Right kidney (tissue), 1 donor: ENCODE results near the gene CTCFL.
"Not testable (repeated sequence)": the region's sequence is repeated elsewhere in the genome, so short reads cannot be mapped to it uniquely, and the experiment has no call there.

Source experiments
- DNase-seq: peaks from one replicate; pipeline ENCODE4 v3.0.0-alpha.2; 2016

CTCFL gene

GRCh38 chr20:57508831-57509230, 16.1 kb downstream of the CTCFL start:
- no peak for DNase-seq

GRCh38 chr20:57508381-57508780, 16.6 kb downstream of the CTCFL start:
- DNase-seq = no peak

- DNase-seq = no peak
These were observed 17.5 kb downstream of the CTCFL start for GRCh38 chr20:57507477-57507876.

GRCh38 chr20:57505979-57506378, 19.0 kb downstream of the CTCFL start:
- no peak for DNase-seq

- DNase-seq = no peak
These were observed 20.5 kb downstream of the CTCFL start for GRCh38 chr20:57504411-57504810.

- DNase-seq = no peak
These were observed 21.8 kb downstream of the CTCFL start for GRCh38 chr20:57503035-57503658.

- DNase-seq = no peak
These were observed 22.6 kb downstream of the CTCFL start for GRCh38 chr20:57502336-57502700.

- DNase-seq = no peak
These were observed 23.2 kb downstream of the CTCFL start for GRCh38 chr20:57501461-57502335.

GRCh38 chr20:57500962-57501361, 24.0 kb downstream of the CTCFL start:
- no peak for DNase-seq

GRCh38 chr20:57500235-57500634, 24.7 kb downstream of the CTCFL start:
- DNase-seq = no peak

- no peak for DNase-seq
These were observed 25.3 kb downstream of the CTCFL start for GRCh38 chr20:57499676-57500075.

- DNase-seq = no peak
These were observed 26.2 kb downstream of the CTCFL start for GRCh38 chr20:57498425-57499400.

GRCh38 chr20:57496592-57496991, 28.3 kb downstream of the CTCFL start:
- no peak for DNase-seq

- DNase-seq = no peak
These were observed 29.0 kb downstream of the CTCFL start for GRCh38 chr20:57495978-57496377.

GRCh38 chr20:57493091-57493615, 31.8 kb downstream of the CTCFL start:
- no peak for DNase-seq

- no peak for DNase-seq
These were observed 33.6 kb downstream of the CTCFL start for GRCh38 chr20:57491373-57491772.

GRCh38 chr20:57488277-57488676, 36.7 kb downstream of the CTCFL start:
- DNase-seq = not testable (repeated sequence)

- DNase-seq = no peak
These were observed 39.2 kb downstream of the CTCFL start for GRCh38 chr20:57485770-57486169.

GRCh38 chr20:57484772-57485171, 40.2 kb downstream of the CTCFL start:
- DNase-seq = no peak

GRCh38 chr20:57483287-57484050, 41.5 kb downstream of the CTCFL start:
- DNase-seq = no peak

- no peak for DNase-seq
These were observed 42.1 kb downstream of the CTCFL start for GRCh38 chr20:57482796-57483195.

- DNase-seq = no peak
These were observed 42.8 kb downstream of the CTCFL start for GRCh38 chr20:57482148-57482547.
